HepG2 (cell line): ENCODE measurements around the gene NDFIP2. TPM values are rescaled to one million over a fixed set of nuclear protein-coding genes. Genes with fewer than 3 reads are reported as not detected.

Experiments
- ATAC-seq: fragments of 200-7000 bp; cut with Tn5 transposase; 3 replicates; pipeline ENCODE4 v1.9.1; 2020; ENCODE audit warnings: mild to moderate bottlenecking, moderate library complexity
- BruUV-seq: library from RNA; stranded (reverse); fragments of 400-500 nt; replicated peaks from 2 replicates; lab custom pipeline; 2021; lab: Mats Ljungman, UMichigan
- CTCF ChIA-PET: fragments of 300-600 bp; formaldehyde crosslinking; extraction: SDS; loops from one replicate; lab custom pipeline; 2021; ENCODE audit warnings: low total read pairs, inconsistent platforms, low intra/inter-chr PET ratio; lab: Yijun Ruan, JAX
- POLR2A ChIA-PET: fragments of 350-600 bp; sonication (Branson Sonifier 250); formaldehyde crosslinking; loops from one replicate; lab custom pipeline; 2020; ENCODE audit warnings: antibody characterized with exemption, inconsistent platforms; lab: Yijun Ruan, JAX
- DNase-seq: peaks from one replicate; pipeline ENCODE4 v3.0.0-alpha.2; 2015; ENCODE audit warnings: low spot score
- FAIRE-seq: peaks from 3 replicates; lab custom pipeline; 2011; peaks lifted over from hg19 to GRCh38; lab: Jason Lieb, UNC
- H2AFZ ChIP-seq: one replicate; pipeline ENCODE4 v1.6.1; 2011; ENCODE audit warnings: low read length, inconsistent platforms
- H3K27ac ChIP-seq: fragments of 300-600 bp; 3 replicates; pipeline ENCODE4 v1.8.0; 2011; ENCODE audit warnings: mixed run types, mild to moderate bottlenecking, mixed read lengths, low read length, inconsistent platforms; ENCODE audit not compliant: insufficient read depth; ENCODE audit errors: extremely low read length
- H3K27me3 ChIP-seq, 2 experiments: fragments of 200-600 bp in 1 of 2; 2 replicates in 1 of 2; 3 replicates in 1 of 2; pipeline versions ENCODE4 v1.6.0 to v1.8.0; 2011; ENCODE audit warnings: low read length in 2 of 2, mild to moderate bottlenecking in 2 of 2, moderate library complexity in 2 of 2, inconsistent platforms in 1 of 2; ENCODE audit not compliant: insufficient read depth in 2 of 2, control insufficient read depth in 1 of 2
- H3K36me3 ChIP-seq, 2 experiments: fragments of 200-600 bp in 1 of 2; replicated peaks in 1 of 2; 2 replicates in 1 of 2; 3 replicates in 1 of 2; pipeline versions ENCODE4 v1.5.1 to v1.8.0; 2011; ENCODE audit warnings: low read length in 2 of 2, inconsistent platforms in 1 of 2; ENCODE audit not compliant: insufficient read depth in 2 of 2, control insufficient read depth in 1 of 2
- H3K4me1 ChIP-seq: 2 replicates; pipeline ENCODE4 v1.5.1; 2012; ENCODE audit warnings: low read length, inconsistent platforms; ENCODE audit not compliant: insufficient read depth
- H3K4me2 ChIP-seq: 2 replicates; pipeline ENCODE4 v1.6.0; 2011; ENCODE audit warnings: low read depth, low read length, inconsistent platforms
- H3K4me3 ChIP-seq, 3 experiments: fragments of 200-600 bp in 1 of 3; sonication (generic), shearing (Covaris generic) in 1 of 3; replicated peaks in 1 of 3; 2 replicates each; pipeline ENCODE4 v1.5.1; 2011 to 2016; ENCODE audit warnings: low read length in 3 of 3, inconsistent platforms in 2 of 3, low read depth in 2 of 3, mild to moderate bottlenecking in 2 of 3, control low read depth in 1 of 3, mixed read lengths in 1 of 3; ENCODE audit not compliant: insufficient read depth in 1 of 3
- H3K79me2 ChIP-seq: one replicate; pipeline ENCODE4 v1.6.1; 2011; ENCODE audit warnings: low read length, inconsistent platforms; ENCODE audit not compliant: insufficient read depth
- H3K9ac ChIP-seq: 2 replicates; pipeline ENCODE4 v1.6.0; 2011; ENCODE audit warnings: mild to moderate bottlenecking, low read depth, low read length, inconsistent platforms; ENCODE audit not compliant: insufficient read depth
- H3K9me3 ChIP-seq: 2 replicates; pipeline ENCODE4 v1.5.1; 2012; ENCODE audit warnings: mild to moderate bottlenecking, low read length
- H4K20me1 ChIP-seq: 2 replicates; pipeline ENCODE4 v1.6.0; 2011; ENCODE audit warnings: inconsistent platforms, mild to moderate bottlenecking, low read length, moderate library complexity; ENCODE audit not compliant: insufficient read depth
- HNRNPLL ChIP-seq: fragments of 200-400 bp; formaldehyde crosslinking; IDR thresholded peaks from 2 replicates; pipeline ENCODE4 v1.6.1; 2017; ENCODE audit warnings: mild to moderate bottlenecking, low read depth, low read length; ENCODE audit not compliant: poor library complexity, severe bottlenecking
- POLR2AphosphoS5 ChIP-seq: IDR thresholded peaks from 2 replicates; pipeline ENCODE4 v1.6.1; 2012; ENCODE audit warnings: low read depth, low read length
- SP5 ChIP-seq: IDR thresholded peaks from 2 replicates; pipeline ENCODE4 v1.6.1; 2016; ENCODE audit warnings: low read depth, borderline replicate concordance
- ZBTB8A ChIP-seq: sonication (generic); formaldehyde crosslinking; IDR thresholded peaks from 2 replicates; pipeline ENCODE4 v1.4.0; 2020; ENCODE audit warnings: mild to moderate bottlenecking, low read depth, missing genetic modification reagents, borderline replicate concordance
- ZNF124 ChIP-seq: sonication (generic); formaldehyde crosslinking; IDR thresholded peaks from 2 replicates; pipeline ENCODE4 v1.4.0; 2020; ENCODE audit warnings: missing genetic modification reagents
- ZNF143 ChIP-seq: sonication (generic); formaldehyde crosslinking; IDR thresholded peaks from 2 replicates; pipeline ENCODE4 v1.4.0; 2020; ENCODE audit warnings: missing genetic modification reagents
- ZNF333 ChIP-seq: sonication (generic); formaldehyde crosslinking; IDR thresholded peaks from 2 replicates; pipeline ENCODE4 v1.4.0; 2020; ENCODE audit warnings: mild to moderate bottlenecking, missing genetic modification reagents, borderline replicate concordance
- ZNF496 ChIP-seq: sonication (generic); formaldehyde crosslinking; IDR thresholded peaks from 2 replicates; pipeline ENCODE4 v1.8.1; 2023; ENCODE audit warnings: mild to moderate bottlenecking, moderate library complexity, missing genetic modification reagents; ENCODE audit not compliant: insufficient replicate concordance
- ZNF569 ChIP-seq: sonication (generic); formaldehyde crosslinking; IDR thresholded peaks from 2 replicates; pipeline ENCODE4 v1.5.0; 2020; ENCODE audit warnings: mild to moderate bottlenecking, missing genetic modification reagents, moderate library complexity, borderline replicate concordance
- ZNF644 ChIP-seq: IDR thresholded peaks from 2 replicates; pipeline ENCODE4 v1.6.1; 2016; ENCODE audit warnings: low read depth
- WGBS: methylation state at CpG from one replicate; pipeline ENCODE4 v1.1.6; 2017; ENCODE audit warnings: low lambda C conversion rate; 5-methylcytosine and 5-hydroxymethylcytosine counted together
- in situ Hi-C: cut with HindIII; loops from 2 replicates; pipeline ENCODE4 v1.10.0; 2017; ENCODE audit warnings: low pct_unique_long_range_greater_than_20kb; ENCODE audit not compliant: extremely low pct_ligation_motif_present
- intact Hi-C: fragments of 100-400 bp; cut with micrococcal nuclease; formaldehyde crosslinking; loops from one replicate; pipeline ENCODE4 v1.10.0; 2022; ENCODE audit not compliant: unreplicated experiment
- polyA plus RNA-seq, 8 experiments: library from polyadenylated mRNA; depleted of rRNA in 3 of 8; stranded (reverse) in 7 of 8; unstranded in 1 of 8; fragments of >200 nt; fragmentation: Illumina TruSeq in 4 of 8; extraction: Trizol in 4 of 8; gene quantifications; 2 replicates each; pipeline versions ENCODE4 v1.2.1 to v1.2.3, GENCODE V29; 2011 to 2016; ENCODE audit warnings: low read depth in 4 of 8, missing spikeins in 1 of 8, mixed read lengths in 1 of 8; ENCODE audit not compliant: insufficient read depth in 1 of 8
- total RNA-seq, 5 experiments: library from RNA; depleted of rRNA; stranded (reverse); fragments of >200 nt; fragmentation: Illumina TruSeq; extraction: Trizol; gene quantifications; 2 replicates each; pipeline ENCODE4 v1.2.3, GENCODE V29; 2016; ENCODE audit warnings: low read depth in 1 of 5
- TF ChIP-seq, protein P1 (sequence below): sonication (generic); formaldehyde crosslinking; IDR thresholded peaks from 2 replicates; pipeline ENCODE4 v1.8.0; 2022; ENCODE audit warnings: mild to moderate bottlenecking, missing genetic modification reagents, moderate library complexity
- TF ChIP-seq, protein P2 (sequence below), 2 experiments: IDR thresholded peaks; 2 replicates each; pipeline ENCODE4 v1.6.1; 2011 to 2012; ENCODE audit warnings: low read length in 2 of 2, borderline replicate concordance in 1 of 2, low read depth in 1 of 2, mild to moderate bottlenecking in 1 of 2, moderate library complexity in 1 of 2

Gene NDFIP2
- total and polyA plus RNA-seq, 2 of the 13 experiments (the other 11 are each of a cell fraction or from before 2014, with no cell fraction given): 23.2 to 32.0 TPM

DNA sequence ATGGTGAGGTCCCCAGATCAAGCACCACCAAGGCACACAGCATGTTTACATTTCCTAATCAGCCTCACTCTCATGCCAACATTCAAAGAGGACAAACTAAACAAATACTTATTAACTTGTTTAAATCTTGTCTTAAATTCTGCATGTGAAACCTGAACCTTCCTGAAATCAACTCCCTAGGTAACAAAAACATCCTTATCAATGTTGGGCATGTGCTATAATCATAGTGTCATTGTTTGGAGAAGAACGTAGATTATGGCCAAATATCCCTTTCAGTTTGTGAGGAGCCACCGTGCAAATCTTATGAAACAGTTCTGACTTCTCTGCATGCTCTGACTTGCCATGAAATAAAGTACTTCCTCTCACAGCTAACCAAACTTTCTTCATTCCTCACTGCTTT, 123.8 kb downstream of the NDFIP2 start:
- CTCF ChIA-PET: no interaction called here
- no peaks in the 10 kb centered on the region for H3K9me3 ChIP-seq
- WGBS: 0% methylated on average over 2 of the region's 2 CpGs
- DNase-seq: no peak
- H3K27ac ChIP-seq: no peak overlapping the region
- no peaks in the 10 kb centered on the region for H3K36me3 ChIP-seq
- no peak for FAIRE-seq
- H3K4me2 ChIP-seq: no peak overlapping the region
- in situ Hi-C loops: no loop called here
- no peak overlapping the region for H3K9ac ChIP-seq
- intact Hi-C loops: no loop called here
- no TSS peak for BruUV-seq
- ATAC-seq: no peak
- TF ChIP-seq ZNF496 (CRISPR knock-in tag) (no peak), POLR2AphosphoS5 (no peak), ZNF124 (CRISPR knock-in tag) (no peak), ZNF569 (no peak), ZNF333 (CRISPR knock-in tag) (no peak), ZBTB8A (CRISPR knock-in tag) (no peak), ZNF644 (CRISPR knock-in tag) (no peak), HNRNPLL (no peak), SP5 (no peak), ZNF143 (no peak)
- TF ChIP-seq, protein P1, sequence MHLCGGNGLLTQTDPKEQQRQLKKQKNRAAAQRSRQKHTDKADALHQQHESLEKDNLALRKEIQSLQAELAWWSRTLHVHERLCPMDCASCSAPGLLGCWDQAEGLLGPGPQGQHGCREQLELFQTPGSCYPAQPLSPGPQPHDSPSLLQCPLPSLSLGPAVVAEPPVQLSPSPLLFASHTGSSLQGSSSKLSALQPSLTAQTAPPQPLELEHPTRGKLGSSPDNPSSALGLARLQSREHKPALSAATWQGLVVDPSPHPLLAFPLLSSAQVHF (CRISPR knock-in tag): no peak
- TF ChIP-seq, protein P2, sequence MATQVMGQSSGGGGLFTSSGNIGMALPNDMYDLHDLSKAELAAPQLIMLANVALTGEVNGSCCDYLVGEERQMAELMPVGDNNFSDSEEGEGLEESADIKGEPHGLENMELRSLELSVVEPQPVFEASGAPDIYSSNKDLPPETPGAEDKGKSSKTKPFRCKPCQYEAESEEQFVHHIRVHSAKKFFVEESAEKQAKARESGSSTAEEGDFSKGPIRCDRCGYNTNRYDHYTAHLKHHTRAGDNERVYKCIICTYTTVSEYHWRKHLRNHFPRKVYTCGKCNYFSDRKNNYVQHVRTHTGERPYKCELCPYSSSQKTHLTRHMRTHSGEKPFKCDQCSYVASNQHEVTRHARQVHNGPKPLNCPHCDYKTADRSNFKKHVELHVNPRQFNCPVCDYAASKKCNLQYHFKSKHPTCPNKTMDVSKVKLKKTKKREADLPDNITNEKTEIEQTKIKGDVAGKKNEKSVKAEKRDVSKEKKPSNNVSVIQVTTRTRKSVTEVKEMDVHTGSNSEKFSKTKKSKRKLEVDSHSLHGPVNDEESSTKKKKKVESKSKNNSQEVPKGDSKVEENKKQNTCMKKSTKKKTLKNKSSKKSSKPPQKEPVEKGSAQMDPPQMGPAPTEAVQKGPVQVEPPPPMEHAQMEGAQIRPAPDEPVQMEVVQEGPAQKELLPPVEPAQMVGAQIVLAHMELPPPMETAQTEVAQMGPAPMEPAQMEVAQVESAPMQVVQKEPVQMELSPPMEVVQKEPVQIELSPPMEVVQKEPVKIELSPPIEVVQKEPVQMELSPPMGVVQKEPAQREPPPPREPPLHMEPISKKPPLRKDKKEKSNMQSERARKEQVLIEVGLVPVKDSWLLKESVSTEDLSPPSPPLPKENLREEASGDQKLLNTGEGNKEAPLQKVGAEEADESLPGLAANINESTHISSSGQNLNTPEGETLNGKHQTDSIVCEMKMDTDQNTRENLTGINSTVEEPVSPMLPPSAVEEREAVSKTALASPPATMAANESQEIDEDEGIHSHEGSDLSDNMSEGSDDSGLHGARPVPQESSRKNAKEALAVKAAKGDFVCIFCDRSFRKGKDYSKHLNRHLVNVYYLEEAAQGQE (IDR thresholded peaks at IDR 0.05; ENCODE audit: borderline replicate concordance in 1 of 2, low read depth in 1 of 2, low read length in 2 of 2): no peak
- POLR2A ChIA-PET: no interaction called here
- H2AFZ ChIP-seq: no peak overlapping the region
- H3K4me3 ChIP-seq: no peak overlapping the region
- H3K27me3 ChIP-seq: no peaks in the 10 kb centered on the region
- H4K20me1 ChIP-seq: no peaks in the 10 kb centered on the region
- H3K79me2 ChIP-seq: no peaks in the 10 kb centered on the region
- no peaks in the 10 kb centered on the region for H3K4me1 ChIP-seq

Other genes starting within 250 kb of the NDFIP2 start
- gene RBM26, start 74.9 kb upstream of the NDFIP2 start, total RNA-seq (2016; rRNA removed; fragmentation: Illumina TruSeq; extraction: Trizol): 28.6 and 34.4 TPM in 2 replicates
- 16.1 and 19.4 TPM in 2 replicates for gene RBM26, start 74.9 kb upstream of the NDFIP2 start, polyA plus RNA-seq (2011; rRNA removed)